Colonic mucosa (tissue), 4 donors: Measurements from ENCODE around the gene GRIK2. TPM values are rescaled to one million over a fixed set of nuclear protein-coding genes. Genes with fewer than 3 reads are reported as not detected.
"Not testable (repeated sequence)": the region's sequence is repeated elsewhere in the genome, so short reads cannot be mapped to it uniquely, and the experiment has no call there.

Experiments used
- DNase-seq: peaks from one replicate; pipeline ENCODE4 v3.0.0-alpha.2; 2020
- H3K27ac ChIP-seq: fragments of 200-600 bp; one replicate; pipeline ENCODE4 v1.8.0; 2021
- H3K27me3 ChIP-seq: fragments of 200-600 bp; one replicate; pipeline ENCODE4 v1.8.0; 2021
- H3K36me3 ChIP-seq: fragments of 200-600 bp; one replicate; pipeline ENCODE4 v1.8.0; 2021
- H3K4me1 ChIP-seq: fragments of 200-600 bp; one replicate; pipeline ENCODE4 v1.8.0; 2021; ENCODE audit warnings: mild to moderate bottlenecking
- H3K4me3 ChIP-seq: fragments of 200-600 bp; one replicate; pipeline ENCODE4 v1.8.0; 2021
- H3K9ac ChIP-seq, 2 donors: one replicate each; pipeline ENCODE4 v1.7.0; 2013; ENCODE audit warnings: control low read depth in 2 of 2, low read depth in 2 of 2, low read length in 2 of 2
- H3K9me3 ChIP-seq: fragments of 200-600 bp; one replicate; pipeline ENCODE4 v1.8.0; 2021
- CTCF ChIP-seq: fragments of 200-600 bp; IDR thresholded peaks from one replicate; pipeline ENCODE4 v1.8.0; 2022; ENCODE audit warnings: antibody characterized with exemption, mild to moderate bottlenecking
- intact Hi-C: fragments of 100-400 bp; cut with DNase I; formaldehyde crosslinking; loops from one replicate; pipeline ENCODE4 v1.14.1; 2022
- total RNA-seq, 2 donors: library from RNA; stranded (reverse); fragmentation: NEBNext Ultra II Directional in 1 of 2; extraction: Animal tissue kit (Norgen Biotek cat#: 25700) in 1 of 2; gene quantifications; one replicate each; pipeline ENCODE4 v1.2.1, GENCODE V29; 2021
- donor health status: healthy.
- donor health status: DM: no; HTN: no; CAD: no.
- donor health status: DM: no; HTN: no; CAD: no.

Gene GRIK2
- total RNA-seq: under 1 TPM; 0.50 to 0.72 TPM

DNA sequence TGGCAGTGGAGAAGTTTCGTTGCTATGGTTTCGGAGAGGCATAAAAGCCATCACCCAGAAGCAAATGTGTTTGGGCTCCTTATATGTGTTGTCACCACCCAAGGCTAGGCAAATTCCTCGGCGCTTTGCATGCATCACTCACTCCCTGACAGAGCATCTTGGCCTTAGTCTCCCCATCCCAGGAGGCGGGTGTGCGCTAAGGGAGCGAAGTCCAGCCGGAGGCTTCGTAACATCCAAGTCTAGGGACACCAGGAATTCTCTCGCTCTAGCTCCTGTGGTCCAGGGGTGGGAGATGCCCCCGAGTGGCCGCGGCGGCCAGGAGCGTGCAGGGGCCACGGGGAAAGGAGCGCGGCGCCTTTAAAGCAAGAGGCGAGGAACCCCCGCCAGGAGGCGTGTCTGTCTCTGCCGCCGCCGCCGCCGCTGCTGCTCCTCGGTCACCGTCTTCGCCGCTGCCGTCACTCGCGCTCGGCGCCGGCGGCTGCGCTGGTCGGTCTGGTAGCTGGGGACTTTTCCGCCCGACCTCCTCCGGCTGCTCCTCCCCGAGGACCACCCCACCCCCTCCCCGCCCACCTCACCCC, at the start of gene GRIK2:
Gene GRIK2, plus strand, starts transcription at position 458 of the 578 bp plus-strand sequence.
- no peaks in the 10 kb centered on the region for H3K4me1 ChIP-seq
- H3K4me3 ChIP-seq: peak within 1 kb of the TSS; percentile 22
- no peaks in the 10 kb centered on the region for H3K36me3 ChIP-seq
- no peak within 1 kb of the TSS for H3K27ac ChIP-seq
- H3K9ac ChIP-seq: no peak within 1 kb of the TSS
- intact Hi-C loops: no loop called here
- H3K27me3 ChIP-seq: peaks cover 21% of the 10 kb centered on the region
- TF ChIP-seq CTCF: no peak
- H3K9me3 ChIP-seq: no peaks in the 10 kb centered on the region
- no peak for DNase-seq

DNA sequence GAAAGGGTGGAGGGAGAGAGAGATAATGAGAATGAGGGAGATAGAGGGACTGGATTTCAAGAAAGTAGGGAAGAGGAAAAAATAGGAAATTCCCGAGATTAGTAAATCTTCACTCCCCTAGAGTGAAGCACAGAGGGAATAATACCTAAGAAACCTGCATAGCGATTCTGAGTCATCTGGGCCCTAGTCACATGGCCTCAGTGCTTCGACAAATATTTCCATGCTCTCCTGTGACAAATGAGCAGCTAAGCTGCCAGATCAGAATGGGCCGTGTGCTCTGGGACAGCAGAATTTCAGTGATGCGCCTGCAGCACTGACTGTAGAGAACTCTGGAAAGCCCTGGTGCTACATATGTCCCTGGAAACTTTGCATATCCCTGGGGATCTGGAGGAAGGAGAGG, 48.6 kb upstream of the GRIK2 start:
- H3K4me1 ChIP-seq: no peaks in the 10 kb centered on the region
- no peak for DNase-seq
- intact Hi-C loops: no loop called here
- H3K27me3 ChIP-seq: no peaks in the 10 kb centered on the region
- H3K9ac ChIP-seq: no peak overlapping the region
- H3K4me3 ChIP-seq: no peak overlapping the region
- H3K9me3 ChIP-seq: no peaks in the 10 kb centered on the region
- H3K36me3 ChIP-seq: no peaks in the 10 kb centered on the region
- no peak for TF ChIP-seq CTCF
- no peak overlapping the region for H3K27ac ChIP-seq

DNA sequence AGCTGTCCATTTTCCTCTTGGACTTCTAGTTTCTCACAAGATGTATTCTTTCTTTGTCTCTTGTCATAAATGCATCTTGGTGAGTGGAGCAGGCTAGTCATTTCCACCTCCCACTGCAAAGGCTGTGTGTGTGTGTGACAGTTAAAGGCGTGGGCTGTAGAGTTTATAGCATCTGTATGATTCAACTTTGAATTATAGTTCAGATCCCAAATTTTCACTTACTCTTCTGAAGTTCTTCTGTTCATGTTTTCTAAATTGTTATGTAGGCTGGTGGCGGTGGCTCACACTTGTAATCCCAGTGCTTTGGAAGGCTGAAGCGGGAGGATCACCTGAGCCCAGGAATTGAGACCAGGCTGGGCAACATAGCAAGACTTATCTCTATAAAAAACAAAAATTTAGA, 44.7 kb upstream of the GRIK2 start:
- no peak for TF ChIP-seq CTCF
- no peak overlapping the region for H3K4me3 ChIP-seq
- H3K36me3 ChIP-seq: no peaks in the 10 kb centered on the region
- no peaks in the 10 kb centered on the region for H3K9me3 ChIP-seq
- H3K9ac ChIP-seq: no peak overlapping the region
- intact Hi-C loops: no loop called here
- no peak overlapping the region for H3K27ac ChIP-seq
- no peak for DNase-seq
- no peaks in the 10 kb centered on the region for H3K4me1 ChIP-seq
- no peaks in the 10 kb centered on the region for H3K27me3 ChIP-seq

DNA sequence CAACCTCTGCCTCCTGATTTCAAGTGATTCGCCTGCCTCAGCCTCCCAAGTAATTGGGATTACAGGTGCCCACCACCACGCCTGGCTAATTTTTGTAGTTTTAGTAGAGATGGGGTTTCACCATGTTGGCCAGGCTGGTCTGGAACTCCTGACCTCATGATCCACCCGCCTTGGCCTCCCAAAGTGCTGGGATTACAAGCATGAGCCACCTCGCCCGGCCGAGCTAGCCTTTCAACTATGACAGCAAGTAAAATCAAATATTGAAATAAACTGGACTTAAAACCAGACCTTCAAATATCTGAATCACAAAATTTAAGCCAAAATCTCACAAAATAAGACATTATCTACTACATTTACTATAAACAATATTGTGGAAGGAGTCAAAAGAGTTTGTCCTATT, 42.9 kb upstream of the GRIK2 start:
- DNase-seq, H3K36me3 ChIP-seq, H3K9ac ChIP-seq, H3K27ac ChIP-seq, H3K9me3 ChIP-seq, H3K4me3 ChIP-seq, H3K4me1 ChIP-seq, intact Hi-C loops, H3K27me3 ChIP-seq: not testable (repeated sequence)

DNA sequence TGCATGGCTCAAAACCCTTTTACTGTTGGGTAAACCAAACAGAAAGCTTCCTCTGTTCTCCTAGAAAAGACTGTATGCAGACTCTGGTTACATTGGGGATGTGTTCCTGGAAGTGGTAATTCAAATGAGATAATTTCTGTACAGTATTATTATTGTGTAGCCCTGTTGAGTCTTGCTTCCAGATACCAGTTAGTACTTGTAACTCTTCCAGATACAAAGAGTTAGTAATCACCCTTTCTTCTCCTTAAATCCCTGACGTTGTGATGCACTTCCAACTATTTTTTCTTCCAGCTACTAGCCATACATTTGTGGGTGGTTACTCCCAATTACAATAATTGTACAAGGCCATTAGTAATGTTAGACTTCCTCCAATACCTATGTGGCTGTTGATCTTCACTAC, 42.3 kb upstream of the GRIK2 start:
- no peaks in the 10 kb centered on the region for H3K27me3 ChIP-seq
- H3K9ac ChIP-seq: no peak overlapping the region
- no peak overlapping the region for H3K27ac ChIP-seq
- intact Hi-C loops: no loop called here
- H3K36me3 ChIP-seq: no peaks in the 10 kb centered on the region
- no peak for DNase-seq
- H3K4me3 ChIP-seq: no peak overlapping the region
- H3K9me3 ChIP-seq: no peaks in the 10 kb centered on the region
- TF ChIP-seq CTCF: no peak
- no peaks in the 10 kb centered on the region for H3K4me1 ChIP-seq

GRCh38 chr6:101352316-101352715, 41.2 kb upstream of the GRIK2 start:
- Histone ChIP-seq H3K27me3 (no peaks in the 10 kb centered on the region), H3K27ac (no peak overlapping the region), H3K4me3 (no peak overlapping the region), H3K9me3 (no peaks in the 10 kb centered on the region), H3K36me3 (no peaks in the 10 kb centered on the region), H3K9ac (no peak overlapping the region), H3K4me1 (no peaks in the 10 kb centered on the region)
- no peak for DNase-seq
- no peak for TF ChIP-seq CTCF
- intact Hi-C loops: no loop called here
